HG03066 (cell line): ENCODE results near the gene PCDHGA8.
"Not testable (repeated sequence)": the region's sequence is repeated elsewhere in the genome, so short reads cannot be mapped to it uniquely, and the experiment has no call there.

Experiments
- ATAC-seq: cut with Tn5 transposase; IDR thresholded peaks from one replicate; pipeline ENCODE4 v1.9.1; 2021; ENCODE audit warnings: low read depth; ENCODE audit not compliant: unreplicated experiment

The PCDHGA8 gene

GRCh38 chr5:141399555-141400258 is 7.3 kb downstream of the PCDHGA8 start:
- no peak for ATAC-seq

GRCh38 chr5:141402553-141403243 is 10.3 kb downstream of the PCDHGA8 start, which contains the start of gene PCDHGA9:
Gene PCDHGA9, plus strand, starts transcription at chr5:141402778. Its CDS starts 175 bp downstream, at chr5:141402953.
- ATAC-seq: no peak

GRCh38 chr5:141403387-141403786 is 11.0 kb downstream of the PCDHGA8 start:
- ATAC-seq: no peak

- ATAC-seq: not testable (repeated sequence)
These were observed 15.5 kb downstream of the PCDHGA8 start, which contains the start of gene PCDHGB6 for GRCh38 chr5:141407790-141408505. Gene PCDHGB6, plus strand, starts transcription at chr5:141408021. Its CDS starts 182 bp downstream, at chr5:141408203.

- no peak for ATAC-seq
These were observed 17.3 kb downstream of the PCDHGA8 start for GRCh38 chr5:141409598-141410306.

- ATAC-seq: no peak
These were observed 19.1 kb downstream of the PCDHGA8 start for GRCh38 chr5:141411575-141411974.

GRCh38 chr5:141412854-141413539 is 20.6 kb downstream of the PCDHGA8 start, which contains the start of gene PCDHGA10:
Gene PCDHGA10, plus strand, starts transcription at chr5:141412987. Its CDS starts 189 bp downstream, at chr5:141413176.
- ATAC-seq: peak; percentile 82

DNA sequence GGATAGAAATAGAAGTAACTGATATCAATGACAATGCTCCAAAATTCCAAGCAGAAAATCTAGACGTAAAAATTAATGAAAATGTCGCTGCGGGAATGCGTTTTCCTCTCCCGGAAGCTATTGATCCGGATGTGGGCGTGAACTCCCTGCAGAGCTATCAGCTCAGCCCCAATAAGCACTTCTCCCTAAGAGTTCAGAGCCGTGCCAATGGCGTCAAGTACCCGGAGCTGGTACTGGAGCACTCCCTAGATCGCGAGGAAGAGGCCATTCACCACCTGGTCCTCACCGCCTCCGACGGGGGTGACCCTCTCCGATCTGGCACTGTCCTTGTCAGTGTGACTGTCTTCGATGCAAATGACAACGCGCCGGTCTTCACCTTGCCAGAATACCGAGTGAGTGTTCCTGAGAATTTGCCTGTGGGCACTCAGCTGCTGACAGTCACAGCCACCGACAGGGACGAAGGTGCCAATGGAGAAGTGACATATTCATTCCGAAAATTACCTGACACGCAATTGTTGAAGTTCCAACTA is 21.2 kb downstream of the PCDHGA8 start:
- no peak for ATAC-seq

DNA sequence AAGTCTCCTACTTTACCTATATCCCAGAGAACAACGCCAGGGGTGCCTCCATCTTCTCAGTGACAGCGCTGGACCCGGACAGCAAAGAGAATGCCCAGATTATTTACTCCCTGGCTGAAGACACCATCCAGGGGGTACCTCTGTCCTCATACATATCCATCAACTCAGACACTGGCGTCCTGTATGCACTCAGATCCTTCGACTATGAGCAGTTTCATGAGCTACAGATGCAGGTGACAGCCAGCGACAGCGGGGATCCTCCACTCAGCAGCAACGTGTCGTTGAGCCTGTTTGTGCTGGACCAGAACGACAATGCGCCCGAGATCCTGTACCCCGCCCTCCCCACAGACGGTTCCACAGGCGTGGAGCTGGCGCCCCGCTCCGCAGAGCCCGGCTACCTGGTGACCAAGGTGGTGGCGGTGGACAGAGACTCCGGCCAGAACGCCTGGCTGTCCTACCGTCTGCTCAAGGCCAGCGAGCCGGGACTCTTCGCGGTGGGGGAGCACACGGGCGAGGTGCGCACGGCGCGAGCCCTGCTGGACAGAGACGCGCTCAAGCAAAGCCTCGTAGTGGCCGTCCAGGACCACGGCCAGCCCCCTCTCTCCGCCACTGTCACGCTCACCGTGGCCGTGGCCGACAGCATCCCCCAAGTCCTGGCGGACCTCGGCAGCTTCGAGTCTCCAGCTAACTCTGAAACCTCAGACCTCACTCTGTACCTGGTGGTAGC is 22.3 kb downstream of the PCDHGA8 start:
- ATAC-seq: not testable (repeated sequence)

- ATAC-seq: not testable (repeated sequence)
These were observed 22.8 kb downstream of the PCDHGA8 start for GRCh38 chr5:141415275-141415618.

DNA sequence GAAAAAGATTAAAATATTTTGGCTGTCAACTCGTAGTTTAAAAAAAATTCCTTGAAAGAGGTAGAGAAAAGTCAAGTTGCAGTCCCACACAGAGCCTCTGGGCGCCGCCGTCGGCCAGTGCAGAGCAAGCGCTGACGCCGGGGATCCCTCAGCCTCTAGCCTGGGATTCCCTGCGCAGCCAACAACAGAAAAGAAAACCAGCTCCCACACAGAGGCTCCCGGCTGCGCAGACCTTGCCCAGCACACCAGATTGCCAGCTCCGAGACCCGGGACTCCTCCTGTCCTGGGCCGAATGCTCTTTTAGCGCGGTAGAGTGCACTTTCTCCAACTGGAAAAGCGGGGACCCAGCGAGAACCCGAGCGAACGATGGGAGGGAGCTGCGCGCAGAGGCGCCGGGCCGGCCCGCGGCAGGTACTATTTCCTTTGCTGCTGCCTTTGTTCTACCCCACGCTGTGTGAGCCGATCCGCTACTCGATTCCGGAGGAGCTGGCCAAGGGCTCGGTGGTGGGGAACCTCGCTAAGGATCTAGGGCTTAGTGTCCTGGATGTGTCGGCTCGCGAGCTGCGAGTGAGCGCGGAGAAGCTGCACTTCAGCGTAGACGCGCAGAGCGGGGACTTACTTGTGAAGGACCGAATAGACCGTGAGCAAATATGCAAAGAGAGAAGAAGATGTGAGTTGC is 25.2 kb downstream of the PCDHGA8 start, which contains the start of gene PCDHGB7:
TSS of gene PCDHGB7 (plus strand) at position 184 of the 679 bp plus-strand sequence. CDS start at position 367, 183 bp downstream.
- ATAC-seq: peak; percentile 43

GRCh38 chr5:141419074-141419880 is 26.8 kb downstream of the PCDHGA8 start:
- no peak for ATAC-seq

DNA sequence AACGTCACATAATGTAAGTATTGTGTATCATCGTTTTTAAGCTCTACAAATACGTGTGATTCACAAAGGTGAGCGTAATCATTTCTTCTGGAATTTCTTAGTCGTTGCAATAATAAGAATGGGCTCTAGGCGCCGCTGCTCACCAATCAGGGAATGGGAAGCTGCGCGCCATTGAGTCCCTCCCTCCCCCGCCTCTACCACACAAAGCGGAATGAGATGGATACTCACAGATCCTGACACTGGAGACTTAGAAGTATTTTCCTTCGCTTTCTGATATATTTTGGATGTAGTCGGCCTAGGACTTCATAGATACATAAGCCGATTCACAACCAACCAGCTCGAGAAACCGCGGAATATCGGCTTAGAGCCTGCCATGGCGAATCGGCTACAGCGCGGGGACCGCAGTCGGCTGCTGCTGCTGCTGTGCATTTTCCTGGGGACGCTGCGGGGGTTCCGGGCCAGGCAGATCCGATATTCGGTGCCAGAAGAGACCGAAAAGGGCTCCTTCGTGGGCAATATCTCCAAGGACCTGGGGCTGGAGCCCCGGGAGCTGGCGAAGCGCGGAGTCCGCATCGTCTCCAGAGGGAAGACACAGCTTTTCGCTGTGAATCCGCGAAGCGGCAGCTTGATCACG is 28.5 kb downstream of the PCDHGA8 start, which contains the start of gene PCDHGA11:
TSS of gene PCDHGA11 (plus strand) at position 197 of the 634 bp plus-strand sequence. CDS start at position 374, 177 bp downstream.
- no peak for ATAC-seq

DNA sequence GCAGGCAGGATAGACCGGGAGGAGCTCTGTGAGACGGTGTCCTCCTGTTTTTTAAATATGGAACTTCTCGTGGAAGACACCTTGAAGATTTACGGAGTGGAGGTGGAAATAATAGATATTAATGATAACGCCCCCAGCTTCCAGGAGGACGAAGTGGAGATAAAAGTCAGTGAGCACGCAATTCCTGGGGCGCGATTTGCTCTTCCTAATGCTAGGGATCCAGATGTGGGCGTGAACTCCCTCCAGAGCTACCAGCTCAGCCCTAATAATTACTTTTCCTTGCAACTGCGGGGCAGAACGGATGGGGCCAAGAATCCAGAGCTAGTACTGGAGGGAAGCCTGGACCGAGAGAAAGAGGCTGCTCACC is 29.0 kb downstream of the PCDHGA8 start:
- ATAC-seq: no peak

- ATAC-seq: no peak
These were observed 30.4 kb downstream of the PCDHGA8 start for GRCh38 chr5:141422742-141423291.

DNA sequence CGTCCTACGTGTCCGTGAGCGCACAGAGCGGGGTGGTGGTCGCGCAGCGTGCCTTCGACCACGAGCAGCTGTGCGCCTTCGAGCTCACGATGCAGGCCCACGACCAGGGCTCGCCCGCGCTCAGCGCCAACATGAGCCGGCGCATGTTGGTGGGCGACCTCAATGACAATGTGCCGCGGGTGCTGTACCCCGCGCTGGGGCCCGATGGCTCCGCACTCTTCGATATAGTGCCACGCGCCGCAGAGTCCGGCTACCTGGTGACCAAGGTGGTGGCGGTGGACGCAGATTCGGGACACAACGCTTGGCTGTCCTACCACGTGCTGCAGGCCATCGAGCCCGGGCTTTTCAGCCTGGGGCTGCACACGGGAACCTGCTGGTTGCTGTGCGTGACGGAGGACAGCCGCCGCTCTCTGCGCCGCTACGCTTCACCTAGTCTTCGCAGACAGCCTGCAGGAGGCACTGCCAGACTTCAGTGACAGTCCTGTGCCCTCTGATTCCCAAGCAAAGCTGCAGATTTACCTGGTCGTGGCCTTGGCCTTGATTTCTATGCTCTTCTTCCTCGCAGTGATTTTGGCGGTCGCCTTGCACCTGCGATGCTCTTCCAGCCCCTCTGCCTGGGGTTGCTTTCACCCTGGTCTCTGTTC is 35.5 kb downstream of the PCDHGA8 start:
- ATAC-seq: no peak
